HG03575 (cell line): Measurements from ENCODE around the gene VAPB.

Experiments
- ATAC-seq: cut with Tn5 transposase; IDR thresholded peaks from one replicate; pipeline ENCODE4 v1.9.1; 2021; ENCODE audit not compliant: unreplicated experiment, insufficient number of reproducible peaks, low FRiP score; ENCODE audit errors: extremely low read depth

Gene VAPB

DNA sequence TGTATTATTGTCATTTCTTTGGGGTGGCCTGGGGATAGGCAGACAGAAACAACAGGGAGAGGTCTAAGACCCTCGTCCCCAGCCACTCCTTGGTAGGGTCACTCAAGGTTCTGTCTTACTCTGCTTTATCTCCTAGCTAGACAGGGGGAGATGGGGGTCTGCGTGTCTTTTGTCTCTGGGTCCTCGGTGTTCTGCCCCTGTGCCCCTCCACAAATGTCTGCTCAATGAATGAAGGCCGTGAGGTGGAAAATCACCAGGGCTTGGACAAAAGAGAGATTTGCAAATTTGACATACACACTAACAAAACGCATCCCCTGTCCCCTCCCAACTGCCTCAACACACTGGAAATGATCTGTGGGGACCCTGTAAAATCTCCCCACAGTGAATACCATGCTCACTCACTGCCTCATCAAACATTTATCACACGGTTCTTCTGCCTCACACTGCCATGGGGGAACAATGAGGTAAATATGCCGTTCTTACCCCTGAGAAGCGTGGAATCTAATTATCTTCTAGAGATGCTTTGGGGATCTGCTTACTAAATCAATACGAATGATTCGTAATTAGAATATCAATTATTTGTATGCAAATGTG is 13.2 kb upstream of the VAPB start:
- no peak for ATAC-seq

DNA sequence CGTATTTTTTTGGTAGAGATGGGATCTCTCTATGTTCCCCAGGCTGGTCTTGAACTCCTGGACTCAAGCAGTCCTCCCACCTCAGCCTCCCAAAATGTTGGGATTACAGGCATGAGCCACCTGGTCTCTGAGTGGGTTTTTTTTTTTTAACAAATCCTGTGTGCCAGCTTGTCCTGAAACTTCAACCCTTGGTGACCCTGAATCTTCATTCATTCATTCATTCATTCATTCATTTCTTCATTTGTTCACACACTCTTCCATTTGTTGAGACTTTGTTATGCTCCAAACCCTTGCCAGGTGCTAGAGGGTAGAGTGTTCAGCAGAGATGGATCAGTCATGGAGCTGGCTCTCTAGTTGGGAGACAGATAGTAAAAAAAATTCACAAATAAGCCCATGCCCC is 12.0 kb upstream of the VAPB start:
- no peak for ATAC-seq

DNA sequence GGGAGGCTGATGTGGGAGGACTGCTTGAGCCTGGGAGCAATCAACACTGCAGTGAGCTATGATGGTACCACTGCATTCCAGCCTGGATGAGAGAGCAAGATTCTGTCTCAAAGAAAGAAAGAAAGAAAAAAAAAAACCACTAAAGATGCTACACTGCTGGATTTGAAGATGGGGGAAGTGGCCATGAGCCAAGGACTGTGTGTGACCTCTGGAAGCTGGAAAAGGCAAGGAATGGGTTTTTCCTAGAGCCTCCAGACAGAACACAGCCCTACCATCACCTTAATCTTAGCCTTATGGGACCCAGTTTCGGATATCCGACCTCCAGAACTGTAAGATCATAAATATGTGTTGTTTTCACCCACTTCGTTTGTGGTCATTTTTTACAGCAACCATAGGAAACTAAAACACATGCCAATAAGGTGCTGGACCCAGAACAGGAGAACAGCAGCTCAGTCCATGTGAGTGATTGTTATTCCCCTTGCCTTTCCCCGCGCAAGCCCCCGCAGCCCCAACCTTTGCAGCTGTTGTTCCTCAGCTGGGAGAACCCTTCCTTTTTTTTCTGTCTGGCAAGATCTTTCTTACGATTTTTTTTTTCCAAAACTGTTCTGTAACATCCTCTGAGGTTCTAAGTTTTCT is 11.1 kb upstream of the VAPB start:
- ATAC-seq, result no peak

DNA sequence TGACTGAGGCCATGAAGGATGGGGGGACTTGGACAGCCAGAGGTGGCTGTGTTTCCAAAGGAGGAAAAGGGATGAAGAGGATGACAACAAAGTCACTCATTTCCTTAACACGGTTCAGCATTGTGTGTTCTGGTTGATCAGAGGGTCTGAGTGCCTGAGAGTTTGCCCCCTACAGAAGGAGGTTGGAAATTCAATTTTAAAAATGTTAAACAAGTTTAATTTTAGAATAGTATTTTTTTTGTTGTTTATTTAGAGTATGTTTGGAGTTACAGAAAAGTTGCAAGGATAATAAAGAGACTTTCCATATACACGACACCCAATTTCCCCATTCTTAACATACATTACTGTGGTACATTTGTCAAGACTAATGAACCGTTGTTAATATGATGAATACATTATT is 10.3 kb upstream of the VAPB start:
- no peak for ATAC-seq

DNA sequence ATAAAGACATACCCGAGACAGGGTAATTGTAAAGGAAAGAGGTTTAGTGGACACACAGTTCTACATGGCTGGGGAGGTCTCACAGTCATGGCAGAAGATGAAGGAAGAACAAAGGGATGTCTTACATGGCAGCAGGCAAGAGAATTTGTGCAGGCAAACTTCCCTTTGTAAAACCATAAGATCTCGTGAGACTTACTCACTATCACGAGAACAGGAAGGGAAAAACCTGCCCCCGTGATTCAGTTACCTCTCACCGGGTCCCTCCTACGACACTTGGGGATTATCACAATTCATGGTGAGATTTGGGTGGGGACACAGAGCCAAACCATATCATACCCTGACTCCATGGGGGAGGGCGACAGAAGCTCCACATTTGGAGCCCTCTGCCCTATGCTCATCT is 7.4 kb upstream of the VAPB start:
- ATAC-seq, result no peak

DNA sequence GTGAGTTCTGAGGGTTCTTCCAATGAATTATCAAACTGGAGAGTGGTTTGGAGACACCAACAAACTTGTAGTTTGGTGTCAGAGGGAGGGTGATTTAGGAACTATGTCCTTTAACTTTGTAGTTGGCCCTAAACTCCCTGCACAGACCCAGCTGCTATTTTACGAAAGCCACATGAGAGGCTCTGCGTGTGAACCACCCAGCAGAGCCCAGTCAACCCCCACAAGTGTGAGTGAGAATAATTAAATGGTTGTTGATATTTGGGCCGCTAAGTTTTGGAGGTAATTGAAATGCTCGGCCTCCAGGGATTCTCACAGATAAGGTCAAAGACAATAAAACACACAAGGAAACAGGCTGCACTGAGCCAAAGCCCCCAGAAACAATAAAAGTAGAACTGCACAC is 6.9 kb upstream of the VAPB start:
- no peak for ATAC-seq

DNA sequence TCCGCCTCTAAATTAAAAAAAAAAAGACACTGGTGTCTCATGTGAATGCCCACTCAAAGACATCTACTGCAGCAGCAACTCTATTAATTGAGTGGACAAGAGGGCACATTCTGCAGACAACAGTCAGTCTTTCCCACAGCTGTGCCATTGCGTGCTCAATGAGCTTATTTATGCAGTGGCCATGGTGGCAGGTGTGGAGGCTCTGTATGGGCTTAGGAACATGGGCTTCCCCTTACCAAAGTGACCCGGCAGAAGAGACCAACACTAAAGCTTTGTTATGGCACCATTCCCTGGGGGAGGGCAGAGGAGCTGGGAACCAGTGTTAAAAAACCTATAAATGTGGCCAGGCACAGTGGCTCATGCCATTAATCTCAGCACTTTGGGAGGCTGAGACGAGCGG is 4.2 kb upstream of the VAPB start:
- no peak for ATAC-seq

DNA sequence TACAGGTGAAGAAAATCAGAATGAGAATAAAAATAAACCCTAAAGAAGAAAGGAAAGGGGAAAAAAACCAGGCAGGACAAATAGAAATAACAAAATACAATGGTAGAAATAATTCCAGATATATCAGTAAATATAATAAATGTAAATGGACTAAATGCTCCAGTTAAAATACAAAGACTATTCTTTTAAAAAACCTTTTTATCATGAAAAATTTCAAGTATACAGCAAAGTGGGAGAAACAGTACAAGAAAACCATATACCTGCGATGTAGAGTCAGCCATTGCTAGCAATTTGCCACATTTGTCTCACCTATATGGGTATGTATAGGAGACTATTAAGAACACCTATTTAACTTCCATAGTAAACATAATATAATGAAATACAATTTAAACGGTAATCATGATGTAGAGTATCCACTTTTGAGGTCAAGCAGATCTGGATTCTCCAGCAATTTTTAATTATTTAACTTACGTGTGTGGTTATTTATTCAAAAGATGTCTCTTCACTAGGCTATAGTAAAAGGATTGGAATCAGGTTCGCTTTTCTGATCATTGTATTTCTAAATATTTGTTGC is 914 bp upstream of the VAPB start:
- ATAC-seq, result no peak

DNA sequence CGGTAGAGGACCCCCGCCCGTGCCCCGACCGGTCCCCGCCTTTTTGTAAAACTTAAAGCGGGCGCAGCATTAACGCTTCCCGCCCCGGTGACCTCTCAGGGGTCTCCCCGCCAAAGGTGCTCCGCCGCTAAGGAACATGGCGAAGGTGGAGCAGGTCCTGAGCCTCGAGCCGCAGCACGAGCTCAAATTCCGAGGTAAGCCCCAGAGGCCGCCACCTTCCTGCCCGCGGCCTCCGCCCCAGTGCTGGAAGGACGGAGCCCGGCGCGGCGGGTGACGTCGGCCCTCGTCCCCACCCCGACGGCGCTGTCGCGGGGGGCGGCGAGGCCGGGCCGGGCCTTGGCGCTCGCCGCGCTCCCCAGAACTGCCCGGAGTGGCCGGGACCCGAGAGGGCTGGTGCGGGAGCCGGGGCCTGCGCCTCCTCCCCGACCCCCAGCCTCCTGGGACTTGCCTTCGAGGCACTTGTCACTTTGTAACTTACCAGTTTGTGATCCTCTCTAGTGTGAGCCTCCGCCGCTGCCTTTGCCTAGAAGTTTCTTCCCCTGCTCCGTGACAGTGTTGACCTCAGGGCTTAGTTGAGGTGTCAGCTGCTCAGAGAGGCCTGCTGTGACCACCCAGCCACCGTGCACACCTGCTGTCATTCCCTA is 417 bp downstream of the VAPB start:
- ATAC-seq, result no peak

DNA sequence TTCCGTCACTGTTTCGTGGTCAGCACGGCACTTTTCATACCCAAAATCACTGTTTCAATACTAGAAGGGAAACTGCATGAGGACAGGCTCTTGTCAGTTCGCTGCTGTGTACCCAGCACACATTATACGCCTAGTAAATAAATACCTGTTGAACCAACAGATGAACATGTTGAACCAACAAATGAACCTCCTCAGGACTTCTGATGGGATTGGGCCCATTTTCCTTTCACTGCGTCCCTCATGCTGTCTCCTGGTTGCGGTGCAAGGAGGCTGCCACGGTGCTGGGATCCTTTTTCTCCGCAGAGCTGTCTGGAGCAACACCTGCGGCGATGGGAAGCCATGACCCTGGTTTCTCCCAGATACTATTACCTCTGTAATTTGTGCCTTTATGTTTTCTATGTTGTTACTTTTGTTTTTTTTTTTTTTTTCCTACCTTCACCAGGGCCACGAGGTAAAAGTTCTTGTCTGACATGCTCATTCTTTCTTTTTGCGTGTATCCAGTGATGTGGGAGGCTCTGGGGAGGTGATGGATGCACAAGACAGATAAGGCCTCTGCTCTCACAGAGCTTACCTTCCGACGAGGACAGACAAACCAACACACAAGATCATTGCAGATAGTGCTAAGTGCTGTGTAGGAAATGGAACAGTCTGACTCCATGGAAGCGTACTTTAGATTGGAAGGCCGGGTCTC is 1.1 kb downstream of the VAPB start:
- no peak for ATAC-seq

DNA sequence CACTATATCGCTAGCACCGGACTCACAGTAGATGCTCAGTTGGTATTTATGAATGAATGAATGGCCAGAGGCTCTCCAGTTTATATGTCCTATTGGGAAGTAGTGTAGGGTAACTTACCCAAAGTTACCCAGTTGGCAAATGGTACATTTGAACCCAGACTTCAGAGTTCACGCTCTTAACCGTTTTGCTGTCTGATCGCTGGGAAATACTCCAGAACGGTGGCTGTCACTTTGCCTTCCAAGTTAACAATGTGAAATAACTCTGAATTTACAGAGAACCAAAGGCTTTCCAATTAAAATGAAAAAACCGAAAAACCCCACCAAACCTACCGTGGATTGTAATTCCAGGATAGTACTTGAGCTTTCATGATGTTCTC is 1.6 kb downstream of the VAPB start:
- no peak for ATAC-seq

DNA sequence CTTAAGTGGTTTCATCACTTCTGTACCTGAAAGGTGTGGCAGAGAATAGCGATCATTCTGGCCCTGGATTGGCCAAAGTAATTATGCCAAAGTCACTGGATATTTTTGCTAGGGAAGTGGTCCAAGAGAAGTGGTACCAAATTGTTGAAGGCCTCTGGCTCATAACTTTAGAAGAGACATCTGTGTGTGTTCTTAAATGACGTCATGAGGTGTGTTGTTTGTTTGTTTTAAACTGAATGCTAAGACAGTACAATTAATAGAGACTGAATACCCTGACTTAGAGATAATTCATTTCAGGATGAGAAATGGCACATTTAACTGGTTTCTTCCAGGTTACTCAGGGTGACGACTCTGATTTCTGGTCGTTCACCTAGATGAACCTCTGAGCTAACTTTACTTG is 3.3 kb downstream of the VAPB start:
- ATAC-seq, result no peak

DNA sequence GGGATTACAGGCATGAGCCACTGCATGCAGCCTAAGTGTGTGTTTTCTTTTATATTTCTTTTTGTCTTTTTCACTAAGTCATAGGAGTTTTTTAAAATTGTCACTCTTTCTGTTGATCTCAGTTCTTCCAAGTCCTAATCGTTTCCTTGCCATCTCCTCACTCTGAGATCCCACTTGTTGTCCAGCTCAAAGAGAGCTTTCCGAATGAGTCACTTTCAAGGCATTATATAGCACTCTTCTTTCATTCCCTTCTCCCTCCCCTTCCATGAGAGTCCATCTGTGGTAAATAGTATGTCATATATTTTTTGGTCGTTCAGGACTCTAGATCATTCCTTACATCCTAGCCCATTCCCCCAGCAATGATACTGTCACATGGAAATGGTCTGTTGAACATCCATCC is 4.3 kb downstream of the VAPB start:
- ATAC-seq, result no peak

DNA sequence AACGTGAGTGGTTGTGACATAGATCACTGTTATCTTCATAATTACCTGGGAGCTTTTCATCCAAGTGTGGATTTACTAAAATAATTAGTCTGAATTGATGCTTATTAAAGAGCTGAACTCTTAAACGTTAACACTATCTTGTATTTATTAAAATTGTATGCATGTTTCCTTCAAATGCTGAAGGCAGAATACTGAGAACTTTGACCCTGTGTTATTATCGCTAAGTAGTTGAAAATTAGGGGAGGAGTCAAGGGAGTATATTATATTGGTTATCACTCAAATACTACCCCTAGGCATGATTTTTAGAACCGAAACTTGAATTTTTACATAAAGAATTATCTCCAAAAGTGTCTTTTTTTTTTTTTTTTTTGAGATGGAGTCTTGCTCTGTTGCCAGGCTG is 5.8 kb downstream of the VAPB start:
- no peak for ATAC-seq

DNA sequence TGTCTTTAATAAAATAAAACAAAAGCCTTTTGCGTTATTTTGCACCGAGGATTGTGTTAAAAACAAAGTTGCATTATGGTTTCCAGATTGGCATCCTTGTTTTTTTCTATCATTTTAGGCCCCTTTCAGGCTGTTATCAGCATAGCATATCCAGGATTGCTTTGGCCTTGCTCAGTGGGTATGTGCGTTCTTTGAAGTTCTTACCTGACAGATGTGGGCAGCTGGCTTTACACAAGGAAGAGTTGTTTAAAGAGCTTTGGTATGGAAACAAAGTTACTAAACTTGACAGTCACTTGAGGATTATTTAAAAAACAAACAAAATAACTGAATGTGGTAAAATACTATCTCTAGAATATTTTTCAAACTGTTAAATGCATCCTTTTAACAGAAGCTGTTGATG is 6.6 kb downstream of the VAPB start:
- no peak for ATAC-seq

DNA sequence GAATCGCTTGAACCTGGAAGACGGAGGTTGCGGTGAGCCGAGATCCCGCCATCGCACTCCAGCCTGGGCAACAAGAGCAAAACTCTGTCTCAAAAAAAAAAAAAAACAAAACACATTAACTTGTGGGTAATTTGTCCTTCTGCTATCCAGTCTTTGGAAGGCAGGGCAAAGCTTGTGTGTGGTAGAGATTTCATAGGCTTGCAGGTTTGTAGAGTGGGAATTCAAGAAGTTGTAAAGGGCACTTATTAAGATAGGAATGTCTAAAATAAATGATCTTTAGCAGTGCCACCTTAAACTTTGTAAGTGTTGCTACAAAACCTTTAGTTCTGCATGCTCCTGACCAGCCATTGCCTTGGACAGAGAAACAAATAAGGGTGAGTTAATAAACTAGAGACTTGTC is 8.4 kb downstream of the VAPB start:
- ATAC-seq, result no peak

DNA sequence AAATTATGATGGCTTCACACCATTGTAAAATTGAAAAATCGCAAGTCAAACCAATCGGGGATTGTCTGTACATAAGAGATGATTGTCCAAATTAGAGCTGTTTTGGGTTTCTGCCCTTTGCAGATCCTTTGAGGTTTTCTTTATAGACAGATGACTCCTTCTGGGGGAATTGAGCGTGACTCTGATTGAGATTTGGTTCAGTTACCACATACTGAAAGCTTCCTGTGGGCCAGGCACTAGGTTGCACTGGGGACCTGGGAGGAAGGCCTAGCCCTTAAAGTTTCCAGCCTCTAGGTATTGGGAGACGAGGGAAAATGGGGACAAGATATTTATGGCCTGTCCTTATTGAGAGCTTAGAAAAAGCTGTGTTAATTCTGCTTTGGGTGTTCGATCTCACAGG is 9.2 kb downstream of the VAPB start:
- ATAC-seq, result no peak

DNA sequence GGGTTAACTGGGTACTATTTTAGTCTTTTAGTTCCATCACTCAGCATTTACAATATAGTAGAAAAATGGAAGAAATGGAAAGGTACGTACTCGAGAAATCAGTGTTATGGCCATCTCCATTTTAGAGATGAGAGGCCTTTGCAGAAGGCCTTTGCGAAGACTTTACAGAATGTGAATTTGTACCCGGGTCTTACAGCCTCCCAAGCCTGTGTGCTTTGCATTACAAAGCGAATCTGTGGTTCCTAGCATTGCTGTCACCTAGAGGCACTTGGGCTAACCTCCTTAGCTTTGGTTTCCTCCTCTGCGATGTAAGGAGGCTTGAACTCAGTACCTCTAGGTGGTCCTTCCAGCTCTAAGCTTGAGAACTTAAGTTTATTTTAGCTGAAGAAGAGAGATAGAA is 10.9 kb downstream of the VAPB start:
- ATAC-seq, result no peak

DNA sequence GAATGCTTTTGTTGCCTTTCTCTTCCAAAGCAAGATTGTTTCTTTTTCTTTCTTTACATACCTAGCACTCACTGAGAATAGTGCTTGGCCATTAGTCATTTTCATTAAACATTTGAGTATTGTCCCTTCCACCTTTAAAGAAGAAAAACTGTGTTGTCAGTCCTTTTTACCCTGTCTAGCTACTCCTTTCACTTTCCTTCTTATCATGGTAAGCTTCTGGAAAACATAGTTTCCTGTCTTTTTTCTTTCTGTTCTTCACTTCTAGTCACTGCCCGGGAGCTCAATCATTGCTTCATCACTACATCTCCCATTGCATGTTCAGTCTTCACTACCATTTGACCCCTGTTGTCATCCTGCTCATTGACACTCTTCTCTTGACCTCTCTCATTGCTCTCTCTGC is 12.1 kb downstream of the VAPB start:
- ATAC-seq, result no peak

DNA sequence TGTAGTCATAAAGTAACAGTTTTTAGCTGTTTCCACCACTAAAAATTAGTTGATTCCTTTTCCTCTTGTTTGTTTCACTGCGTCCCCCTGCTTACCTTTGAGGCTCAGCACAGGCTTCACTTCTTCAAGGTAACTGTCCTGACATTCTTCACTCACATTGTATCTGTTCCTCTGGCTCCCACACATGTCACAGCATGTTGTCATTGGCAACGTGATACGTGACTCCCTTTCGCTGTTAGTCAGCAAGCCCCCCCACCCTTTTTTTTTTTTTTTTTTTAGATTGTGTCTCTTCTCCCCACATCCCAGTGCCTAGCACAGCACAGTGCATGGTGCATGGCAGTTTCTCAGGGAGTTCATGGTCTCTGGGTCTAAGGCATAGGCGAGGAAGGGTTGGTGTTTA is 13.3 kb downstream of the VAPB start:
- ATAC-seq, result no peak
